GM12801 (cell line): ENCODE data around the gene CKS1B.

ENCODE experiments used
- TF ChIP-seq, protein P1 (sequence below): IDR thresholded peaks from one replicate; pipeline ENCODE4 v1.5.1; 2011; ENCODE audit warnings: control low read depth; ENCODE audit not compliant: insufficient read length; ENCODE audit errors: extremely low read depth

Gene CKS1B

DNA sequence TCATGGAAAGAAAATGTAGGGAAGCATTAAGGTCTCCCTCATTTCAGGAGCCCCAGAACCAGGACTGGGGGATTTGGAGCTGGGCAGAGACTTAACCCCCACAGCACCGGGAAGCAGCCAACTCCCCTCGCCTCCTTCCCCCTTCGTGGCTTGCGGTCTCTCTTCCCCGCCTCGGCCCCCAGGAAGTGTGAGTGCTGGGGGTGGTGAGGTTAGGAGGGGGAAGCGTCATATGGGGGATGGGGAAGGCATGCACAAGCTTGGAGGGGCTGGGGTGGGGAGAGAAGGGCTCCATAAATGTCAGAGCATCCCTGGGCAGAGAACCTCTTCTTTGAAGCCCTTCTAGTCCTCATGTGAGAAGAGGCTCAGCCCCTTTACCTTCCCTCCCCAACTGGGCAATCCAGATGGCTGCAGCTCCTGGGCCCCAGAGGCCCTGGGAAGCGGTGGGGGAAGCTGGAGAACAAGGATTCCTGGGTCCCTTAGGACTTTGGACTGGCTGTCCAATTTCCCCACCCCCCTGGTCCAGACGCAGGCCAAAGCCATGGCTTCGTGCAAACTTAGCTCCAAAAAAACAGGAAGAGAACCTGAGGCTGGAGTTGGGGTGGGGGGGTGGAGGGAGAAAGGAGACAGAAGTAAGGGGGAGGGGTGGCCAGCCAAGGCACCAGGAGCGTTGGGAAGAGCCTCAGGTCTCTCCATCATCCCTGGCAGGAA is 35.9 kb downstream of the CKS1B start:
- TF ChIP-seq, protein P1, sequence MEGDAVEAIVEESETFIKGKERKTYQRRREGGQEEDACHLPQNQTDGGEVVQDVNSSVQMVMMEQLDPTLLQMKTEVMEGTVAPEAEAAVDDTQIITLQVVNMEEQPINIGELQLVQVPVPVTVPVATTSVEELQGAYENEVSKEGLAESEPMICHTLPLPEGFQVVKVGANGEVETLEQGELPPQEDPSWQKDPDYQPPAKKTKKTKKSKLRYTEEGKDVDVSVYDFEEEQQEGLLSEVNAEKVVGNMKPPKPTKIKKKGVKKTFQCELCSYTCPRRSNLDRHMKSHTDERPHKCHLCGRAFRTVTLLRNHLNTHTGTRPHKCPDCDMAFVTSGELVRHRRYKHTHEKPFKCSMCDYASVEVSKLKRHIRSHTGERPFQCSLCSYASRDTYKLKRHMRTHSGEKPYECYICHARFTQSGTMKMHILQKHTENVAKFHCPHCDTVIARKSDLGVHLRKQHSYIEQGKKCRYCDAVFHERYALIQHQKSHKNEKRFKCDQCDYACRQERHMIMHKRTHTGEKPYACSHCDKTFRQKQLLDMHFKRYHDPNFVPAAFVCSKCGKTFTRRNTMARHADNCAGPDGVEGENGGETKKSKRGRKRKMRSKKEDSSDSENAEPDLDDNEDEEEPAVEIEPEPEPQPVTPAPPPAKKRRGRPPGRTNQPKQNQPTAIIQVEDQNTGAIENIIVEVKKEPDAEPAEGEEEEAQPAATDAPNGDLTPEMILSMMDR: no peak

DNA sequence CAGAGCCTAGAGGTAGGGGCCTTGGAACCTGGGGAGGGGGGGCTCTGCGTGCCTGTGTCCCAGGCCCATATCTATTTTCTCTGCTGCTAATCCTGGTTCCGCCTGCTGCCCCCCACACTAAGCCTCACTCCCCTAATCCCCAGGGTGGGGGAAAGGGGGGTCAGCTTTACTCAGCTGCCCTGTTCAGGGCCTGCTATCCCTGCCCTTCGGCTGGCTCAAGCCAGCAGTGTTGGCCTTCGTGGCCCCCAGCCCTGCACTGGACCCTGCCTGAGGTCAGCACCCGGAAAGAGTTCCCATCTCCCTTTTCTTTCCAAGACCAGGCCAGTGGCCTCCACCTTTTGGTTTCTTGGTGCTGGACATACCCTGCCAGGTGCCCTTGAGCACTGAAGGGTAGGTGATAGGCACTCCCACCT is 36.5 kb downstream of the CKS1B start:
- TF ChIP-seq, protein P1: no peak

DNA sequence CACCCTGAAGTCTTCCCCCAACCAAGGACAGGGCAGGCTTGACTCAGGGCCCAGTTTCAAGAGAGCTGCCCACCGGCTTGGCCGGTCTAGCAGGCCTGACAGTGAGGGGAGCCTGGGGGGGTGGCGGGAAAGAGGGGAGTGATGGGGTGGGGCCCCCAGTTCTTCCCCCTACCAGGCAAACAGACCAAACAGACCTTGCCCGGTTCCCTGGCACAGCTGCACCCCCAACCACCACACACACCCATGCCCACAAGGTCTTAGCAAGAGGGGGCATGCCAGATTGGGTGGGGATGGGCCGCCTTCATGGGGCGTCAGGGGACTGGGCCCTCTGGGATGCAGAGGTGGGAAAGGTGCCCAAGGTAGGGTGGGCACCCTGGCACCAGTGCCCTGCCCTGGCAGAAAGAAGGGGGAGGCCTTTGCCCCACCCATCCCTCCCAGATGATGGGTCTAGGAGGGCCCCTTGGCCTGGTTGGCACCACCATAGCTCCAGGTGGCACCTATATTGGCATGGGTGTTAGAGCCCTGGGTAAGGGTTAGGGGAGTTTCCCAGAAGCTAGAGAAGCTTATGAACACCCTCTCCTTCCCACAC is 37.0 kb downstream of the CKS1B start:
- TF ChIP-seq, protein P1: no peak

DNA sequence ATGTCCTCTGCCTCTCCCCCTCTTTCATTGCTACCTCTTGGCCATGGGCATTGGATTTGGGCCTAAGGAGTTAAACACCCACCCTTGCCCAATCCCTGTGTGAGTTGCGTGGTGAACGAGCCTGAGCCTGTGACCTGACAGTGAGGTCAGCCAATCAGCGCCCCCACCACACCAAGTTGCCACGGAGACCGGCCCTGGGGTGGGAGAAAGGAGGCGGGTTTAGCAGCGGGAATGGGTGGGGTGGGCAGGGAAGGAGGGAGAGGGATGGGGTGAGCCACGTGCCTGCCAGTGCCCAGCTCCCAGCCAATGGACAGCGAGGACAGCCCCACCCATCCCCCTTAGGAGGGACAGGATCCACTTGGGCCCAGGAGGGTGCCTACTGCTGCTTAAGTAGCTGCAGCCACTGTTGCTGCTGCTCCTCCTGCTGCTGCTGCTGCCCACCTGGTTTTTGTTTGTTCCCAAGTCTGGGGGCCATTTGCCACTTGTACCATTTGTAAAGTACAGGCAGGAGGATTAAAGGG is 37.6 kb downstream of the CKS1B start:
- TF ChIP-seq, protein P1: no peak

DNA sequence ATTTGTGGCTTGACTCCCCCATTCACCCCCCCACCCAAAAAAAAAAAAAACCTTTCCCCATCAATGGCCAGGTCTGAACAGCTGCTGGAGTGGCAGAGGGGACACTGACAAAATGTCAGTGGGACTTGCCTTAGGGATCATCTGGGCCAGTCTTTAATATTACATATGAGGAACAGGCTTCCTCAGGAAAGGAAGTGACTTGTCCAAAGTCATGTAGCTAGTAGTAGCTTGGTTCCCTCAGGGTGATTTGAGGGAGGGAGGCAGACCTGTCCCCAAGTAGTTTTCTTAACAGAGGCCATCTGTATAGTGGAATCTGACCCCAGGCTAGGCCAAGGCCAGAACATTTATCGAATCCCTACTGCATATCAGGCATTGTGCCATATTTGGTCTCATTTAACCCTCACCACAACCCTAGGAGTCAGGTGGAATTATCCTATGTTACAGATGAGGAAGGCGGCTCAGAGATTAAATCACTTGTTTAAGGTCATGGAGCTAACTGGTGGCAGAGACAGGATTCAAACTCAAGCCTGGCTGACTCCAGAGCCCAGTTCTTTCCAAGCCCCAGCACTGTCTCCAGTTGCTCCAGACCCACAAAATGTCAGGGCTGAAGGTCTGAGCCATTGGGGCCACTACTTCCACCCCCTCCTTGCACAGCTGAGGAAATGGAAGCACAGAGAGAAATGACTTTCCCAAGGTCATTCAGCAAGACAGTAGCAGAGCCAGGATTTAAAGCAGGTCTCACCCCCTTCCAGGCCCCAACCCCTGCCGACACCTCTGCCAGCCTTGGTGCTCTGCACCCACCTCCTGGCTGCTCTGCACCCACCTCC is 38.5 kb downstream of the CKS1B start:
- TF ChIP-seq, protein P1: no peak

DNA sequence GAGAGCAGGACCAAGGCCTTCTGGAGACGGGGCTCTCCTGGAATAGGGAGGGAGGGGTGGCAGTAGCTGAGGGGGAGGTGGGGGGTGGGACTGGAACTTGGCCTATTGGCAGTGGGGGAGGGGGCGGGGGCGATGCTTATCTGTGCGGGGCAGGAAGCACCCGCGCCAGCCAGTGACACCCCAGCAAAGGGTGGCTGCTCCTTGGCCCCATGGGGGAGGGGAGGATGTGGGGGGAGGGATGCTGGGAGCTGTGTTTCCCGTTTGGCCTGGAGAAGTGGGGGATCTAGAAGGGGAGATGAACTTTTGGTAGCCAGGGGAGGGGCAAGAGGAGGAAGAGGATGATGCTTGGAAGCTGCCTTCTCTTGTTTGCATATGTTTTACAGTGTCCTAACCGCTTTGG is 39.2 kb downstream of the CKS1B start:
- TF ChIP-seq, protein P1: no peak
